Inferior parietal cortex (tissue), 1 donor: ENCODE measurements around the gene BCORL1.

ENCODE experiments used
- DNase-seq: peaks from one replicate; pipeline ENCODE4 v3.0.0-alpha.2; 2016; ENCODE audit errors: extremely low spot score

The BCORL1 gene

GRCh38 chrX:130009658-130010223, 27.3 kb downstream of the BCORL1 start:
- DNase-seq: no peak

- DNase-seq: no peak
These were observed 30.2 kb downstream of the BCORL1 start for GRCh38 chrX:130012683-130013082.

- no peak for DNase-seq
These were observed 31.2 kb downstream of the BCORL1 start for GRCh38 chrX:130013661-130014060.

GRCh38 chrX:130014356-130014755, 31.9 kb downstream of the BCORL1 start:
- DNase-seq: no peak

- DNase-seq: no peak
These were observed 32.3 kb downstream of the BCORL1 start for GRCh38 chrX:130014770-130015169.

GRCh38 chrX:130015181-130015580, 32.7 kb downstream of the BCORL1 start:
- no peak for DNase-seq

- no peak for DNase-seq
These were observed 35.7 kb downstream of the BCORL1 start for GRCh38 chrX:130018143-130018542.

GRCh38 chrX:130020661-130021324, 38.4 kb downstream of the BCORL1 start:
- DNase-seq: no peak

GRCh38 chrX:130024127-130024526, 41.7 kb downstream of the BCORL1 start:
- peak; percentile 17 for DNase-seq

GRCh38 chrX:130025256-130025655, 42.8 kb downstream of the BCORL1 start:
- no peak for DNase-seq

- DNase-seq: no peak
These were observed 45.1 kb downstream of the BCORL1 start for GRCh38 chrX:130027569-130027968.

GRCh38 chrX:130028196-130028595, 45.8 kb downstream of the BCORL1 start:
- peak; percentile 3 for DNase-seq

GRCh38 chrX:130030826-130031225, 48.4 kb downstream of the BCORL1 start:
- no peak for DNase-seq

GRCh38 chrX:130032552-130032951, 50.1 kb downstream of the BCORL1 start:
- DNase-seq: no peak

GRCh38 chrX:130034178-130034577, 51.7 kb downstream of the BCORL1 start:
- no peak for DNase-seq

- DNase-seq: no peak
These were observed 57.4 kb downstream of the BCORL1 start for GRCh38 chrX:130039847-130040246.

GRCh38 chrX:130047416-130047815, 65.0 kb downstream of the BCORL1 start:
- DNase-seq: no peak

- no peak for DNase-seq
These were observed 66.3 kb downstream of the BCORL1 start for GRCh38 chrX:130048686-130049222.

GRCh38 chrX:130049821-130050220, 67.4 kb downstream of the BCORL1 start:
- DNase-seq: no peak

- no peak for DNase-seq
These were observed 68.9 kb downstream of the BCORL1 start for GRCh38 chrX:130051176-130051845.

- DNase-seq: no peak
These were observed 70.8 kb downstream of the BCORL1 start for GRCh38 chrX:130053236-130053635.

GRCh38 chrX:130055103-130055502, 72.7 kb downstream of the BCORL1 start:
- no peak for DNase-seq

- DNase-seq: no peak
These were observed 73.5 kb downstream of the BCORL1 start for GRCh38 chrX:130055899-130056298.
